SK-N-SH (cell line): ENCODE results near the gene VWA5B2. TPM values are rescaled to one million over a fixed set of nuclear protein-coding genes. Genes with fewer than 3 reads are reported as not detected.

Experiments used
- CTCF ChIA-PET: fragments of 300-600, 350-600 bp; formaldehyde crosslinking; extraction: SDS; loops from one replicate; lab custom pipeline; 2021; lab: Yijun Ruan, JAX
- POLR2A ChIA-PET: fragments of 350-600 bp; sonication (Branson Sonifier 250); formaldehyde crosslinking; extraction: SDS; loops from one replicate; lab custom pipeline; 2020; ENCODE audit warnings: antibody characterized with exemption, inconsistent platforms; lab: Yijun Ruan, JAX
- DNase-seq: peaks from one replicate; pipeline ENCODE4 v3.0.0; 2012
- H2AFZ ChIP-seq: fragments of 200-600 bp; sonication (generic); 2 replicates; pipeline ENCODE4 v1.8.1; 2016; ENCODE audit warnings: antibody characterized with exemption, mild to moderate bottlenecking, low read depth
- H3F3A ChIP-seq: fragments of 200-600 bp; sonication (generic); replicated peaks from 2 replicates; pipeline ENCODE3; 2016; ENCODE audit warnings: antibody characterized with exemption, mild to moderate bottlenecking; ENCODE audit not compliant: insufficient read depth
- H3K27ac ChIP-seq, 2 experiments: fragments of 200-500 bp in 1 of 2; fragments of 200-600 bp in 1 of 2; sonication (Bioruptor generic) in 1 of 2; sonication (generic), shearing (Covaris generic) in 1 of 2; 2 replicates each; pipeline versions ENCODE4 v1.5.1 to v1.6.1; 2014 to 2016; ENCODE audit warnings: low read depth in 2 of 2, inconsistent platforms in 1 of 2, low read length in 1 of 2, mild to moderate bottlenecking in 1 of 2, mixed read lengths in 1 of 2
- H3K27me3 ChIP-seq: fragments of 200-600 bp; sonication (generic), shearing (Covaris generic); 2 replicates; pipeline ENCODE4 v1.6.1; 2016; ENCODE audit warnings: mixed run types; ENCODE audit not compliant: insufficient read depth
- H3K36me3 ChIP-seq, 2 experiments: fragments of 200-500 bp in 1 of 2; fragments of 200-600 bp in 1 of 2; sonication (Bioruptor generic) in 1 of 2; sonication (generic) in 1 of 2; replicated peaks in 1 of 2; 2 replicates each; pipeline versions ENCODE3 to v1.5.1; 2014 to 2016; ENCODE audit warnings: low read length in 1 of 2, mild to moderate bottlenecking in 1 of 2; ENCODE audit not compliant: insufficient read depth in 2 of 2, control insufficient read depth in 1 of 2
- H3K4me1 ChIP-seq, 2 experiments: fragments of 200-500 bp in 1 of 2; fragments of 200-600 bp in 1 of 2; sonication (Bioruptor generic) in 1 of 2; sonication (generic), shearing (Covaris generic) in 1 of 2; 2 replicates each; pipeline versions ENCODE4 v1.5.1 to v1.6.1; 2014 to 2016; ENCODE audit warnings: low read depth in 1 of 2, low read length in 1 of 2, mixed run types in 1 of 2; ENCODE audit not compliant: insufficient read depth in 2 of 2, control insufficient read depth in 1 of 2
- H3K4me2 ChIP-seq: fragments of 200-600 bp; sonication (generic), shearing (Covaris generic); 2 replicates; pipeline ENCODE4 v1.6.1; 2017; ENCODE audit warnings: mixed run types
- H3K4me3 ChIP-seq, 2 experiments: fragments of 200-500 bp in 1 of 2; fragments of 200-600 bp in 1 of 2; sonication (Bioruptor generic) in 1 of 2; sonication (generic), shearing (Covaris generic) in 1 of 2; 2 replicates each; pipeline versions ENCODE4 v1.5.1 to v1.8.1; 2014 to 2016; ENCODE audit warnings: low read depth in 2 of 2, inconsistent platforms in 1 of 2, low read length in 1 of 2, mild to moderate bottlenecking in 1 of 2, mixed read lengths in 1 of 2, moderate library complexity in 1 of 2
- H3K79me2 ChIP-seq: fragments of 200-600 bp; sonication (generic); 2 replicates; pipeline ENCODE4 v1.8.1; 2017; ENCODE audit warnings: mild to moderate bottlenecking; ENCODE audit not compliant: insufficient read depth
- H3K9ac ChIP-seq: fragments of 200-600 bp; sonication (generic); 2 replicates; pipeline ENCODE4 v1.6.1; 2017; ENCODE audit warnings: mixed run types
- H3K9me2 ChIP-seq: fragments of 200-600 bp; sonication (generic); 2 replicates; pipeline ENCODE4 v1.6.1; 2017; ENCODE audit warnings: mixed run types
- H3K9me3 ChIP-seq: fragments of 200-600 bp; sonication (generic); 2 replicates; pipeline ENCODE4 v1.6.1; 2017; ENCODE audit warnings: mixed run types, mild to moderate bottlenecking, moderate library complexity
- H4K20me1 ChIP-seq: fragments of 200-600 bp; sonication (generic); 2 replicates; pipeline ENCODE4 v1.6.1; 2017; ENCODE audit warnings: mild to moderate bottlenecking, mixed run types; ENCODE audit not compliant: insufficient read depth
- ELF1 ChIP-seq: IDR thresholded peaks from 2 replicates; pipeline ENCODE4 v1.4.0; 2012
- EZH2phosphoT487 ChIP-seq: fragments of 200-600 bp; sonication (generic); IDR thresholded peaks from 2 replicates; pipeline ENCODE4 v1.6.1; 2017; ENCODE audit warnings: low read depth, mixed run types, mild to moderate bottlenecking, antibody characterized with exemption, moderate library complexity, borderline replicate concordance
- FOSL2 ChIP-seq: IDR thresholded peaks from 2 replicates; pipeline ENCODE4 v1.4.0; 2012; ENCODE audit warnings: low read depth, mild to moderate bottlenecking, moderate library complexity, borderline replicate concordance
- FOXM1 ChIP-seq: IDR thresholded peaks from 2 replicates; pipeline ENCODE4 v1.4.0; 2012; ENCODE audit warnings: low read depth, mild to moderate bottlenecking
- GABPA ChIP-seq: IDR thresholded peaks from 2 replicates; pipeline ENCODE4 v1.4.0; 2012; ENCODE audit warnings: low read depth, mild to moderate bottlenecking
- GATA2 ChIP-seq: sonication (generic); formaldehyde crosslinking; IDR thresholded peaks from 2 replicates; pipeline ENCODE4 v1.5.0; 2020; ENCODE audit warnings: mild to moderate bottlenecking, missing genetic modification reagents
- JUND ChIP-seq: IDR thresholded peaks from 2 replicates; pipeline ENCODE4 v1.4.0; 2012
- POLR2AphosphoS5 ChIP-seq: IDR thresholded peaks from 2 replicates; pipeline ENCODE4 v1.6.1; 2012; ENCODE audit warnings: low read depth, low read length
- RAD21 ChIP-seq: IDR thresholded peaks from 2 replicates; pipeline ENCODE4 v1.6.1; 2012; ENCODE audit warnings: mild to moderate bottlenecking, low read length
- RXRA ChIP-seq: IDR thresholded peaks from 2 replicates; pipeline ENCODE4 v1.4.0; 2012; ENCODE audit warnings: low read depth, mild to moderate bottlenecking, borderline replicate concordance
- TAF1 ChIP-seq: IDR thresholded peaks from 2 replicates; pipeline ENCODE4 v1.6.1; 2012; ENCODE audit warnings: low read depth, mild to moderate bottlenecking, low read length, moderate library complexity, borderline replicate concordance
- TCF12 ChIP-seq: IDR thresholded peaks from 2 replicates; pipeline ENCODE4 v1.4.0; 2012
- WGBS: methylation state at CpG from one replicate; pipeline ENCODE4 v1.1.6; 2017; ENCODE audit warnings: low lambda C conversion rate; 5-methylcytosine and 5-hydroxymethylcytosine counted together
- polyA plus RNA-seq, 3 experiments: library from polyadenylated mRNA; depleted of rRNA; stranded (reverse); fragments of >200 nt; gene quantifications; 2 replicates each; pipeline ENCODE4 v1.2.3, GENCODE V29; 2012
- TF ChIP-seq, protein P1 (sequence below): fragments of 150-350 bp; IDR thresholded peaks from 2 replicates; pipeline ENCODE4 v1.6.1; 2017; ENCODE audit warnings: antibody characterized with exemption, low read length, low read depth, borderline replicate concordance
- TF ChIP-seq, protein P2 (sequence below): IDR thresholded peaks from 2 replicates; pipeline ENCODE4 v1.6.1; 2012; ENCODE audit warnings: mild to moderate bottlenecking, low read depth, low read length, moderate library complexity
- TF ChIP-seq, protein P3 (sequence below): IDR thresholded peaks from 2 replicates; pipeline ENCODE4 v1.4.0; 2012; ENCODE audit warnings: low read depth
- TF ChIP-seq, protein P4 (sequence below): IDR thresholded peaks from 2 replicates; pipeline ENCODE4 v1.4.0; 2012; ENCODE audit warnings: low read depth, borderline replicate concordance

The VWA5B2 gene
- polyA plus RNA-seq, 1 of the 3 experiments (the other 2 are of a cell fraction) = 0.08 TPM

DNA sequence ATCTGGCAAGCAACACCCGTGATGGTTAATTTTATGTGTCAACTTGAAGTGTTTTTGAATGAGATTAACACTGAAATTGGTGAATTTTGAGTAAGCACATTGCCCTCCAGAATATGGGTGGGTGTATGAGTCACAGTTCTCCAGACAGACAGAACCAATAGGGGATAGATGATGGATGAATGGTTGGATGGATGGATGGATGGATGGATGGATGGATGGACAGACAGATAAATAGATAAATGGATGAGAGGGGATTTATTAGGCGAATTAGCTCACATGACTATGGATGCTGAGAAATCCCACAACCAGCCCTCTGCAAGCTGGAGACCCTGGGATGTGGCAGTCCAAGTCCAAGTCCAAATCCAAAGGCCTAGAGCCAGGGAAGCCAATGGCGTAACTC is 5.4 kb upstream of the VWA5B2 start:
- Histone ChIP-seq H3K79me2 (no peaks in the 10 kb centered on the region), H3K36me3 (no peaks in the 10 kb centered on the region), H3K4me2 (no peak overlapping the region), H3K9ac (no peak overlapping the region), H3F3A (no peaks in the 10 kb centered on the region), H3K4me3 (no peak overlapping the region), H2AFZ (no peak overlapping the region), H3K4me1 (peaks cover 0 to 3% of the 10 kb centered on the region in 2 experiments; a peak in 1 of 4 replicates), H3K27me3 (no peaks in the 10 kb centered on the region; the same call in 1 of the 2 replicates), H3K9me2 (no peaks in the 10 kb centered on the region), H3K27ac (no peak overlapping the region), H4K20me1 (no peaks in the 10 kb centered on the region), H3K9me3 (no peaks in the 10 kb centered on the region)
- ChIA-PET CTCF (interaction anchor here (1.3 kb wide), 1 partner anchor 26 kb away, joined by 3 read pairs; the partner anchor contains the start of gene EEF1AKMT4), POLR2A (no interaction called here)
- no peak for DNase-seq
- TF ChIP-seq, protein P1, sequence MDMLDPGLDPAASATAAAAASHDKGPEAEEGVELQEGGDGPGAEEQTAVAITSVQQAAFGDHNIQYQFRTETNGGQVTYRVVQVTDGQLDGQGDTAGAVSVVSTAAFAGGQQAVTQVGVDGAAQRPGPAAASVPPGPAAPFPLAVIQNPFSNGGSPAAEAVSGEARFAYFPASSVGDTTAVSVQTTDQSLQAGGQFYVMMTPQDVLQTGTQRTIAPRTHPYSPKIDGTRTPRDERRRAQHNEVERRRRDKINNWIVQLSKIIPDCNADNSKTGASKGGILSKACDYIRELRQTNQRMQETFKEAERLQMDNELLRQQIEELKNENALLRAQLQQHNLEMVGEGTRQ = no peak
- TF ChIP-seq, protein P2, sequence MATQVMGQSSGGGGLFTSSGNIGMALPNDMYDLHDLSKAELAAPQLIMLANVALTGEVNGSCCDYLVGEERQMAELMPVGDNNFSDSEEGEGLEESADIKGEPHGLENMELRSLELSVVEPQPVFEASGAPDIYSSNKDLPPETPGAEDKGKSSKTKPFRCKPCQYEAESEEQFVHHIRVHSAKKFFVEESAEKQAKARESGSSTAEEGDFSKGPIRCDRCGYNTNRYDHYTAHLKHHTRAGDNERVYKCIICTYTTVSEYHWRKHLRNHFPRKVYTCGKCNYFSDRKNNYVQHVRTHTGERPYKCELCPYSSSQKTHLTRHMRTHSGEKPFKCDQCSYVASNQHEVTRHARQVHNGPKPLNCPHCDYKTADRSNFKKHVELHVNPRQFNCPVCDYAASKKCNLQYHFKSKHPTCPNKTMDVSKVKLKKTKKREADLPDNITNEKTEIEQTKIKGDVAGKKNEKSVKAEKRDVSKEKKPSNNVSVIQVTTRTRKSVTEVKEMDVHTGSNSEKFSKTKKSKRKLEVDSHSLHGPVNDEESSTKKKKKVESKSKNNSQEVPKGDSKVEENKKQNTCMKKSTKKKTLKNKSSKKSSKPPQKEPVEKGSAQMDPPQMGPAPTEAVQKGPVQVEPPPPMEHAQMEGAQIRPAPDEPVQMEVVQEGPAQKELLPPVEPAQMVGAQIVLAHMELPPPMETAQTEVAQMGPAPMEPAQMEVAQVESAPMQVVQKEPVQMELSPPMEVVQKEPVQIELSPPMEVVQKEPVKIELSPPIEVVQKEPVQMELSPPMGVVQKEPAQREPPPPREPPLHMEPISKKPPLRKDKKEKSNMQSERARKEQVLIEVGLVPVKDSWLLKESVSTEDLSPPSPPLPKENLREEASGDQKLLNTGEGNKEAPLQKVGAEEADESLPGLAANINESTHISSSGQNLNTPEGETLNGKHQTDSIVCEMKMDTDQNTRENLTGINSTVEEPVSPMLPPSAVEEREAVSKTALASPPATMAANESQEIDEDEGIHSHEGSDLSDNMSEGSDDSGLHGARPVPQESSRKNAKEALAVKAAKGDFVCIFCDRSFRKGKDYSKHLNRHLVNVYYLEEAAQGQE = no peak
- TF ChIP-seq JUND (no peak), RAD21 (no peak), EZH2phosphoT487 (no peak), FOSL2 (no peak), ELF1 (no peak), RXRA (no peak), TCF12 (no peak), TAF1 (no peak), FOXM1 (no peak), GABPA (no peak), POLR2AphosphoS5 (no peak), GATA2 (CRISPR knock-in tag) (no peak)
- TF ChIP-seq, protein P3, sequence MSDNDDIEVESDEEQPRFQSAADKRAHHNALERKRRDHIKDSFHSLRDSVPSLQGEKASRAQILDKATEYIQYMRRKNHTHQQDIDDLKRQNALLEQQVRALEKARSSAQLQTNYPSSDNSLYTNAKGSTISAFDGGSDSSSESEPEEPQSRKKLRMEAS = no peak
- TF ChIP-seq, protein P4, sequence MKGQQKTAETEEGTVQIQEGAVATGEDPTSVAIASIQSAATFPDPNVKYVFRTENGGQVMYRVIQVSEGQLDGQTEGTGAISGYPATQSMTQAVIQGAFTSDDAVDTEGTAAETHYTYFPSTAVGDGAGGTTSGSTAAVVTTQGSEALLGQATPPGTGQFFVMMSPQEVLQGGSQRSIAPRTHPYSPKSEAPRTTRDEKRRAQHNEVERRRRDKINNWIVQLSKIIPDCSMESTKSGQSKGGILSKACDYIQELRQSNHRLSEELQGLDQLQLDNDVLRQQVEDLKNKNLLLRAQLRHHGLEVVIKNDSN = no peak
- WGBS = 56% methylated on average over 3 of the region's 3 CpGs
